Measurements from ENCODE around the gene BET1.

The BET1 gene

DNA sequence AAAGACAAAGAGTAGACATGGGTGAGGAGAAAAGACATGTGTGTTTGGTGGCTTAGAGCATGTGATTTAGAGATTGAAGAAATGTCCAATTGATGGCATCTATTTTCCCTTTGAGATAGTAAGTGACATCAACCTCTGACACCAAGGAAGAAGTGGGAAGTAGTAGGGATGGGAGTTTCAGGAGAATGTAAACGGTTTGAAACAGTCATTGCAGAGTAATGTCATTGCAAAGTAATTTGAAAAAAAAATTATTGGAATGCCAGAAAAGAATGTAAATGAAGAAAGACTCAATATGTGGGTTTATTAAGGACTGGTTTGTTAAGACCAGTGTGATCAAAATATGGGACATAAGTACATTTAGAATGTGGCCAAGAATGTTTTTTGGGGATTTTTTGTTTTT, 56.0 kb downstream of the BET1 start:
- TF ChIP-seq, protein P1, sequence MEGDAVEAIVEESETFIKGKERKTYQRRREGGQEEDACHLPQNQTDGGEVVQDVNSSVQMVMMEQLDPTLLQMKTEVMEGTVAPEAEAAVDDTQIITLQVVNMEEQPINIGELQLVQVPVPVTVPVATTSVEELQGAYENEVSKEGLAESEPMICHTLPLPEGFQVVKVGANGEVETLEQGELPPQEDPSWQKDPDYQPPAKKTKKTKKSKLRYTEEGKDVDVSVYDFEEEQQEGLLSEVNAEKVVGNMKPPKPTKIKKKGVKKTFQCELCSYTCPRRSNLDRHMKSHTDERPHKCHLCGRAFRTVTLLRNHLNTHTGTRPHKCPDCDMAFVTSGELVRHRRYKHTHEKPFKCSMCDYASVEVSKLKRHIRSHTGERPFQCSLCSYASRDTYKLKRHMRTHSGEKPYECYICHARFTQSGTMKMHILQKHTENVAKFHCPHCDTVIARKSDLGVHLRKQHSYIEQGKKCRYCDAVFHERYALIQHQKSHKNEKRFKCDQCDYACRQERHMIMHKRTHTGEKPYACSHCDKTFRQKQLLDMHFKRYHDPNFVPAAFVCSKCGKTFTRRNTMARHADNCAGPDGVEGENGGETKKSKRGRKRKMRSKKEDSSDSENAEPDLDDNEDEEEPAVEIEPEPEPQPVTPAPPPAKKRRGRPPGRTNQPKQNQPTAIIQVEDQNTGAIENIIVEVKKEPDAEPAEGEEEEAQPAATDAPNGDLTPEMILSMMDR (IDR thresholded peaks at IDR 0.05; ENCODE audit: low read depth, low read length), result no peak
- no peak for TF ChIP-seq MYC (IDR thresholded peaks at IDR 0.05; ENCODE audit: low read depth, low read length)
- no peak for TF ChIP-seq MAX (IDR thresholded peaks at IDR 0.05; ENCODE audit: low read depth, low read length)
- no peak for TF ChIP-seq POLR2A (IDR thresholded peaks at IDR 0.05; ENCODE audit: extremely low read depth, insufficient read length)
- H3K4me3 ChIP-seq (ENCODE audit: low read depth, low read length), result no peak overlapping the region
- no peak for DNase-seq (ENCODE audit: low read depth)

GRCh38 chr7:93945756-93946535, 58.2 kb downstream of the BET1 start:
- no peak for DNase-seq (ENCODE audit: low read depth)
- TF ChIP-seq, protein P1 (IDR thresholded peaks at IDR 0.05; ENCODE audit: low read depth, low read length), result no peak
- no peak for TF ChIP-seq MYC (IDR thresholded peaks at IDR 0.05; ENCODE audit: low read depth, low read length)
- TF ChIP-seq MAX (IDR thresholded peaks at IDR 0.05; ENCODE audit: low read depth, low read length), result no peak
- no peak for TF ChIP-seq POLR2A (IDR thresholded peaks at IDR 0.05; ENCODE audit: extremely low read depth, insufficient read length)
- H3K4me3 ChIP-seq (ENCODE audit: low read depth, low read length), result no peak overlapping the region

- TF ChIP-seq, protein P1 (IDR thresholded peaks at IDR 0.05; ENCODE audit: low read depth, low read length), result no peak
- TF ChIP-seq MYC (IDR thresholded peaks at IDR 0.05; ENCODE audit: low read depth, low read length), result no peak
- TF ChIP-seq POLR2A (IDR thresholded peaks at IDR 0.05; ENCODE audit: extremely low read depth, insufficient read length), result no peak
- no peak for TF ChIP-seq MAX (IDR thresholded peaks at IDR 0.05; ENCODE audit: low read depth, low read length)
- no peak overlapping the region for H3K4me3 ChIP-seq (ENCODE audit: low read depth, low read length)
These were observed 59.1 kb downstream of the BET1 start for GRCh38 chr7:93945083-93945482.

GRCh38 chr7:93944673-93945072, 59.5 kb downstream of the BET1 start:
- no peak for DNase-seq (ENCODE audit: low read depth)
- TF ChIP-seq POLR2A (IDR thresholded peaks at IDR 0.05; ENCODE audit: extremely low read depth, insufficient read length), result no peak
- TF ChIP-seq, protein P1 (IDR thresholded peaks at IDR 0.05; ENCODE audit: low read depth, low read length), result no peak
- TF ChIP-seq MAX (IDR thresholded peaks at IDR 0.05; ENCODE audit: low read depth, low read length), result no peak
- no peak for TF ChIP-seq MYC (IDR thresholded peaks at IDR 0.05; ENCODE audit: low read depth, low read length)
- H3K4me3 ChIP-seq (ENCODE audit: low read depth, low read length), result no peak overlapping the region

More at GRCh38 chr7:93945083-93945482, 59.1 kb downstream of the BET1 start:
- DNase-seq (ENCODE audit: low read depth), result no peak

DNA sequence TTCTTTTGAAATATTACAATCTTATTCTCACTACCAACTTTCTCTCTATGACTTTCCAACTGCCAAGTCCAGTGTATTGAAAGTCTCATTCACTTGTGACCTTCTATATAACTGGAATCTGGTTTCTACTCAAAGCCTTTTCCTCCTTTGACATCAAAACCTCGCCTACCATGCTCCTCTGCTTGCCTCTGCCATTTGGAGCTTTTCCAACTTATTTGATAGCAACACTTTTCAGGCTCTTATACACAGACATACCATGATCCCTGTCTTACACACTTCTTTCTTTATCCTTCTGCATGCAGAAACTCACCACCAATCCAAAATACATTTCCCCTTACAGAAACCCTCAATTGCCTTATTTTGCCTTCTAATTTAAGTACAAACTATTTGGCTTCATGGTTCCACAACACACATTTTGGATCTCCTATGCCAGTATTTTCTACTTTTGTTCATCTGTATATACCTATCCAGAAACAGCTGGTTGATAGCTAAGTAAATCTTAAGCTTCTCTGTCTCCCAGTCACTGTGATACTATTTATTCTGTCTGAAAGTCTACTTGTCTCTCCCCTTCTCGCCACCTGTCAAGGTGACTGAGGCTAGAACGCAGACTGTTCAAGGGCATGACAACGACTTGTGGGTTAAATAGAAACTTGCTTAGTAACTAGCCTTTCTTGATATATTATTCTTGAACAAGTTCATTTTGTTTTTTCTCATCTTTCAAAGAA, 60.2 kb downstream of the BET1 start:
- no peak for TF ChIP-seq MYC (IDR thresholded peaks at IDR 0.05; ENCODE audit: low read depth, low read length)
- TF ChIP-seq, protein P1 (IDR thresholded peaks at IDR 0.05; ENCODE audit: low read depth, low read length), result no peak
- no peak overlapping the region for H3K4me3 ChIP-seq (ENCODE audit: low read depth, low read length)
- DNase-seq (ENCODE audit: low read depth), result no peak
